ENCODE data around the gene PDE4D.

Gene PDE4D

GRCh38 chr5:59864718-59865117 lies 28.8 kb downstream of the PDE4D start:
- DNase-seq (ENCODE audit: low spot score) = no peak
- no peak overlapping the region for H3K4me3 ChIP-seq
- no peak for TF ChIP-seq CTCF (IDR thresholded peaks at IDR 0.05)
- H3K27ac ChIP-seq = no peak overlapping the region

GRCh38 chr5:59863777-59864176 lies 29.7 kb downstream of the PDE4D start:
- no peak for TF ChIP-seq CTCF (IDR thresholded peaks at IDR 0.05)
- Histone ChIP-seq H3K4me3 (no peak overlapping the region), H3K27ac (no peak overlapping the region)
- DNase-seq (ENCODE audit: low spot score) = no peak

- H3K27ac ChIP-seq = no peak overlapping the region
- TF ChIP-seq CTCF (IDR thresholded peaks at IDR 0.05) = no peak
- no peak overlapping the region for H3K4me3 ChIP-seq
- no peak for DNase-seq (ENCODE audit: low spot score)
Observed at GRCh38 chr5:59856358-59856757, 37.2 kb downstream of the PDE4D start.

GRCh38 chr5:59850766-59851165 lies 42.8 kb downstream of the PDE4D start:
- H3K4me3 ChIP-seq = no peak overlapping the region
- H3K27ac ChIP-seq = no peak overlapping the region
- TF ChIP-seq CTCF (IDR thresholded peaks at IDR 0.05) = no peak
- no peak for DNase-seq (ENCODE audit: low spot score)

- no peak overlapping the region for H3K4me3 ChIP-seq
- TF ChIP-seq CTCF (IDR thresholded peaks at IDR 0.05) = no peak
- DNase-seq (ENCODE audit: low spot score) = no peak
- no peak overlapping the region for H3K27ac ChIP-seq
Observed at GRCh38 chr5:59847586-59847985, 45.9 kb downstream of the PDE4D start.

- no peak for TF ChIP-seq CTCF (IDR thresholded peaks at IDR 0.05)
- no peak overlapping the region for H3K27ac ChIP-seq
- DNase-seq (ENCODE audit: low spot score) = no peak
- no peak overlapping the region for H3K4me3 ChIP-seq
Observed at GRCh38 chr5:59845730-59846129, 47.8 kb downstream of the PDE4D start.

- Histone ChIP-seq H3K27ac (no peak overlapping the region), H3K4me3 (no peak overlapping the region)
- TF ChIP-seq CTCF (IDR thresholded peaks at IDR 0.05) = no peak
- no peak for DNase-seq (ENCODE audit: low spot score)
Observed at GRCh38 chr5:59843511-59844213, 49.9 kb downstream of the PDE4D start.
